PC-3 (cell line): ENCODE measurements around the gene SLC1A7. TPM values are rescaled to one million over a fixed set of nuclear protein-coding genes. Genes with fewer than 3 reads are reported as not detected.

Source experiments
- ATAC-seq: fragments of 200-7000 bp; cut with Tn5 transposase; 2 replicates; pipeline ENCODE4 v1.9.1; 2020; ENCODE audit warnings: mild to moderate bottlenecking, moderate library complexity
- BruUV-seq: library from RNA; stranded (reverse); fragments of 400-500 nt; replicated peaks from 2 replicates; lab custom pipeline; 2021; lab: Mats Ljungman, UMichigan
- CTCF ChIA-PET: fragments of 300-600 bp; sonication (Branson Sonifier 250); formaldehyde crosslinking; loops from one replicate; lab custom pipeline; 2022; ENCODE audit warnings: antibody characterized with exemption; lab: Charles Lee
- POLR2A ChIA-PET: fragments of 300-600 bp; sonication (Branson Sonifier 250); formaldehyde crosslinking; loops from one replicate; lab custom pipeline; 2022; ENCODE audit warnings: antibody characterized with exemption; ENCODE audit not compliant: unreplicated experiment; lab: Charles Lee
- DNase-seq: peaks from one replicate; pipeline ENCODE4 v3.0.0-alpha.2; 2015
- H2AFZ ChIP-seq: fragments of 300-600 bp; sonication (generic); 2 replicates; pipeline ENCODE4 v1.6.0; 2016; ENCODE audit warnings: antibody characterized with exemption, low read length
- H3F3A ChIP-seq: fragments of 300-600 bp; sonication (generic); one replicate; pipeline ENCODE4 v1.6.0; 2017; ENCODE audit warnings: antibody characterized with exemption, low read length, control low read depth, mild to moderate bottlenecking; ENCODE audit not compliant: unreplicated experiment
- H3K27ac ChIP-seq: fragments of 300-600 bp; sonication (generic); 2 replicates; pipeline ENCODE4 v1.5.1; 2016; ENCODE audit warnings: mild to moderate bottlenecking, low read length
- H3K27me3 ChIP-seq: fragments of 300-600 bp; sonication (generic); 2 replicates; pipeline ENCODE4 v1.6.1; 2016; ENCODE audit warnings: low read length, mixed read lengths
- H3K36me3 ChIP-seq: fragments of 300-600 bp; sonication (generic); 2 replicates; pipeline ENCODE4 v1.6.1; 2016; ENCODE audit warnings: low read depth, mixed run types, low read length, mixed read lengths
- H3K4me1 ChIP-seq: fragments of 300-600 bp; sonication (generic); 2 replicates; pipeline ENCODE4 v1.5.1; 2016; ENCODE audit warnings: low read length; ENCODE audit not compliant: insufficient read depth
- H3K4me2 ChIP-seq: fragments of 300-600 bp; sonication (generic); 2 replicates; pipeline ENCODE4 v1.6.0; 2016; ENCODE audit warnings: low read length
- H3K4me3 ChIP-seq: fragments of 300-600 bp; sonication (generic); 2 replicates; pipeline ENCODE4 v1.5.1; 2016; ENCODE audit warnings: mild to moderate bottlenecking, low read length, mixed read lengths
- H3K79me2 ChIP-seq: fragments of 300-600 bp; sonication (generic); 2 replicates; pipeline ENCODE4 v1.6.1; 2017; ENCODE audit warnings: low read length, mixed read lengths
- H3K9ac ChIP-seq: fragments of 300-600 bp; sonication (generic); 2 replicates; pipeline ENCODE4 v1.6.0; 2016; ENCODE audit warnings: mild to moderate bottlenecking, low read length
- H3K9me2 ChIP-seq: fragments of 300-600 bp; sonication (generic); replicated peaks from 2 replicates; pipeline ENCODE4 v1.6.1; 2016; ENCODE audit warnings: mixed run types, low read length, mixed read lengths
- H3K9me3 ChIP-seq: fragments of 300-600 bp; sonication (generic); 2 replicates; pipeline ENCODE4 v1.6.1; 2016; ENCODE audit warnings: low read length, mixed read lengths
- H4K20me1 ChIP-seq: fragments of 300-600 bp; sonication (generic); 2 replicates; pipeline ENCODE4 v1.6.1; 2016; ENCODE audit warnings: low read length, mixed read lengths
- EZH2 ChIP-seq: fragments of 300-600 bp; sonication (generic); IDR thresholded peaks from one replicate; pipeline ENCODE4 v1.6.1; 2017; ENCODE audit warnings: antibody characterized with exemption, mild to moderate bottlenecking, low read length; ENCODE audit not compliant: unreplicated experiment
- EZH2phosphoT487 ChIP-seq: fragments of 300-600 bp; sonication (generic); IDR thresholded peaks from 2 replicates; pipeline ENCODE4 v1.6.1; 2018; ENCODE audit warnings: mild to moderate bottlenecking, antibody characterized with exemption, low read length, borderline replicate concordance
- intact Hi-C: fragments of 100-400 bp; cut with micrococcal nuclease; formaldehyde crosslinking; loops from 2 replicates; pipeline ENCODE4 v1.9.0; 2023
- total RNA-seq: library from RNA; depleted of rRNA; stranded (reverse); fragments of >200 nt; gene quantifications from 2 replicates; pipeline ENCODE4 v1.2.3, GENCODE V29; 2014
- TF ChIP-seq, protein P1 (sequence below): fragments of 300-600 bp; sonication (generic); conservative IDR thresholded peaks from 2 replicates; pipeline ENCODE4 v1.5.1; 2017; ENCODE audit warnings: antibody characterized with exemption, low read depth, mild to moderate bottlenecking, low read length

The SLC1A7 gene
- total RNA-seq, 1 experiment from 2014 or later, result 0.26 TPM

DNA sequence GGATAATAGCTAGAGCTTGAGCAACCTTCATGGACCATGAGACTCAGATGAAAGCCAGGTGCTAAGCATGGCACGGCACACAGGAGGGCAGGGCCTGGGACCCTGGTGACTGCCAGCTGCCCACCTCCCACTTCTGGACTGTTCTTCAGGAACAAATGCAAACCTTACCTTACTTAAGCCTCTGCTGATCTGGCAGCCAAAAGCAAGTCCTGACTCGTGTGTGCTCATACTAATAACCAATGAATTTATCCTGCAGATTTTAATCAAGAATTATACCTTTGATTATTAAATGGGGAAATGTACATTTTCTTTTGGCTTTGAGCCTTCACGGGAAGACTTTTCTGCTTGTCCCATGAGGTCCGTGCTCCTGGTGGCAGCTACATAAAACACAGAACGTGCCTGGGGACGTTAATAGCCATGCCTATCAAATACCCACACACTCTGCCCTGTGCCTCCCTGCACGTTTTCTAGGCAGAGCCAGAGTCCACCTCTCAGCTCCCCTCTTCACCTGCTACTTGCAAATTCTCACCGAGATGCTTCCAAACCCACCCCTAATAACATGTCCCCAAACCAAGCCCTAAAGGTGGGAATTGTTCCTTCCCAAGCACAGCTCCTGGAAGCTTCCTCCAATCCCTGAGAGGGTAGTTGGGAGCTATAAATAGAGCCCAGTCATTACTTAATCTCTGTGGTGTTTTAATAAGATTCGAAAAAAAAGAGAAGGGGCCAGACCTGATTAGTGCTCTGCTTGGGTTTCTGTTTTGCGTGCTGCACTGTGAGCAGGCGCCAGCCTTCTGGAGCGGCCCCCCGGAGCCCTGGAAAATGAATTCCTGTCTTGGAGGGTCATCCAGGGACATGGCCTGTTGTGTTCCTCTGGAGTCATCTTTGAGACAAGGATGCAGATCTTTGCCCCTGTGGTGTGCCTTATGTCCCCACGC is 33.5 kb downstream of the SLC1A7 start:
- H3K27ac ChIP-seq, result peak overlapping the region; percentile 96
- peaks cover 59% of the 10 kb centered on the region for H3K4me1 ChIP-seq
- H3K4me3 ChIP-seq, result no peak overlapping the region
- peak overlapping the region; percentile 70 for H3K4me2 ChIP-seq
- H3F3A ChIP-seq, result peaks cover 9% of the 10 kb centered on the region
- intact Hi-C loops, result loop anchor here (5.0 to 10.0 kb wide), 2 partner anchors 92 to 184 kb away; partner anchors contain the start of genes ECHDC2 and SCP2
- no peaks in the 10 kb centered on the region for H3K27me3 ChIP-seq
- no TSS peak for BruUV-seq
- peak; percentile 11 for DNase-seq
- no peaks in the 10 kb centered on the region for H3K9me2 ChIP-seq
- ChIA-PET POLR2A (no interaction called here), CTCF (no interaction called here)
- H4K20me1 ChIP-seq, result no peaks in the 10 kb centered on the region
- H3K36me3 ChIP-seq, result no peaks in the 10 kb centered on the region
- no peak overlapping the region for H2AFZ ChIP-seq
- TF ChIP-seq EZH2phosphoT487 (no peak), EZH2 (no peak)
- TF ChIP-seq, protein P1, sequence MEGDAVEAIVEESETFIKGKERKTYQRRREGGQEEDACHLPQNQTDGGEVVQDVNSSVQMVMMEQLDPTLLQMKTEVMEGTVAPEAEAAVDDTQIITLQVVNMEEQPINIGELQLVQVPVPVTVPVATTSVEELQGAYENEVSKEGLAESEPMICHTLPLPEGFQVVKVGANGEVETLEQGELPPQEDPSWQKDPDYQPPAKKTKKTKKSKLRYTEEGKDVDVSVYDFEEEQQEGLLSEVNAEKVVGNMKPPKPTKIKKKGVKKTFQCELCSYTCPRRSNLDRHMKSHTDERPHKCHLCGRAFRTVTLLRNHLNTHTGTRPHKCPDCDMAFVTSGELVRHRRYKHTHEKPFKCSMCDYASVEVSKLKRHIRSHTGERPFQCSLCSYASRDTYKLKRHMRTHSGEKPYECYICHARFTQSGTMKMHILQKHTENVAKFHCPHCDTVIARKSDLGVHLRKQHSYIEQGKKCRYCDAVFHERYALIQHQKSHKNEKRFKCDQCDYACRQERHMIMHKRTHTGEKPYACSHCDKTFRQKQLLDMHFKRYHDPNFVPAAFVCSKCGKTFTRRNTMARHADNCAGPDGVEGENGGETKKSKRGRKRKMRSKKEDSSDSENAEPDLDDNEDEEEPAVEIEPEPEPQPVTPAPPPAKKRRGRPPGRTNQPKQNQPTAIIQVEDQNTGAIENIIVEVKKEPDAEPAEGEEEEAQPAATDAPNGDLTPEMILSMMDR, result no peak
- no peak for ATAC-seq
- H3K9me3 ChIP-seq, result no peaks in the 10 kb centered on the region
- no peaks in the 10 kb centered on the region for H3K79me2 ChIP-seq
- H3K9ac ChIP-seq, result peak overlapping the region; percentile 71

DNA sequence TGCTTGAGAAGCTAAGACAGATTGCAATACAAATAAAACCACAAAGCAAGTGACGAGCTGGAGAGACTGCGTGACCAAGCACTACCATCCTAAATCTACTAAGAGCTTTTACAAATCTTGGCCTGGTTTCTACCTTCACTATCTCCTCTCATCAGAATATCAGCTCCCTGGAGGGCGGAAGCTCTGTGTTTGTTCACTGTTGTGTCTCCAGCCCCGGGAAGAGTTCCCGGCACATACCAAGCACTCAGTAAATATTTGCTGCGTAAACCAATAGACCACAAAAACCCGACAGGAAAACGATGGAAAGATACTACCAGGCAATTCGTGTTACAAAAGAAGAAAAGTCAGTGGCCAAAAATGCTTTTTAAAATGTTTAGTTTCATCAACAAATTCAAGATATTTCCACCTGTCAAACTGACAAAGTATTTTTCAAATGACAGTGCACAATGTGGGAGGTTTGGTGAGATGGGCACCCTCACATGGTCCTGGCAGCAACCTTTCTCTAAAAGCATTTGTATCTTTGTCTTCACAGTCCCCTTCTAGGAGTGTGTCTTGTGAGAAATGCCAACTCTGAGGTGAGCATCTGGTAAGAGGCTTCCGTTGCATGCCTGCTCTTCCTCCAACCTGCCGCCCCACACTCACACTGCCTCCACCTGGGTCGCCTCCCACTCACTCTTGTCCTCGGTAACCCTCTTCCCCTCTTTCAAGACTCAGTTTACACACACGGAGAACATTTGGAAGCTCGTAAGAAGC is 34.7 kb downstream of the SLC1A7 start:
- peak; percentile 89 for ATAC-seq
- ChIA-PET POLR2A (interaction anchor here (0.5 to 0.7 kb wide), 2 partner anchors 35 to 382 kb away, joined by 3 to 4 read pairs; no protein-coding TSS in a partner anchor), CTCF (no interaction called here)
- no TSS peak for BruUV-seq
- no peaks in the 10 kb centered on the region for H3K9me3 ChIP-seq
- H4K20me1 ChIP-seq, result no peaks in the 10 kb centered on the region
- TF ChIP-seq, protein P1, result no peak
- TF ChIP-seq EZH2phosphoT487, result no peak
- no peak for TF ChIP-seq EZH2
- no peaks in the 10 kb centered on the region for H3K27me3 ChIP-seq
- H3K9me2 ChIP-seq, result no peaks in the 10 kb centered on the region
- H3K4me2 ChIP-seq, result peak overlapping the region; percentile 70
- no peaks in the 10 kb centered on the region for H3K36me3 ChIP-seq
- no peaks in the 10 kb centered on the region for H3K79me2 ChIP-seq
- H3K9ac ChIP-seq, result peak overlapping the region; percentile 74
- peaks cover 9% of the 10 kb centered on the region for H3F3A ChIP-seq
- peak overlapping the region; percentile 47 for H2AFZ ChIP-seq
- DNase-seq, result peak; percentile 97
- intact Hi-C loops, result loop anchor here (1.0 to 10.0 kb wide), 3 partner anchors 69 to 183 kb away; partner anchors contain the start of genes ECHDC2 and SCP2
- peak overlapping the region; percentile 96 for H3K27ac ChIP-seq
- H3K4me3 ChIP-seq, result peak overlapping the region; percentile 41; the same call in 1 of the 2 replicates
- peaks cover 59% of the 10 kb centered on the region for H3K4me1 ChIP-seq
